ENCODE measurements around the gene LTC4S. TPM values are rescaled to one million over a fixed set of nuclear protein-coding genes. Genes with fewer than 3 reads are reported as not detected.

The LTC4S gene
- polyA plus RNA-seq, 2 of the 4 experiments (the other 2 are of a cell fraction): not detected

- TF ChIP-seq TP53 (CRISPR knock-in tag; IDR thresholded peaks at IDR 0.05) (no peak), RFX5 (IDR thresholded peaks at IDR 0.05) (no peak), TFCP2L1 (CRISPR knock-in tag; IDR thresholded peaks at IDR 0.05) (peak; percentile 17; the same call in 1 of the 2 replicates), HOXA7 (CRISPR knock-in tag; IDR thresholded peaks at IDR 0.05) (peak; percentile 79; the same call in 1 of the 2 replicates)
Measured at GRCh38 chr5:179824745-179825112, 30.9 kb downstream of the LTC4S start (continued).

GRCh38 chr5:179825655-179826182, 31.9 kb downstream of the LTC4S start:
- 63% methylated on average over 13 of the region's 13 CpGs for WGBS (ENCODE audit: missing lambda C conversion rate)
- ChIA-PET POLR2A (interaction anchor here (1.0 to 1.3 kb wide), 2 partner anchors 12 to 14 kb away, joined by 3 read pairs; no protein-coding TSS in a partner anchor), CTCF (interaction anchor here (1.1 to 11.6 kb wide), 3 partner anchors 12 to 24 kb away, joined by 3 to 86 read pairs (median 4); no protein-coding TSS in a partner anchor)
- ATAC-seq (peak; percentile 35 to 48; a peak in 5 of 6 replicates), DNase-seq (ENCODE audit: low read depth in 1 of 2, low spot score in 1 of 2) (peak; percentile 39 to 68), FAIRE-seq (no peak)
- Histone ChIP-seq H3K4me1 (peaks cover 77% of the 10 kb centered on the region), H3K4me3 (peak overlapping the region; percentile 81; the same call in 2 of the 3 replicates), H3K9me3 (no peaks in the 10 kb centered on the region), H3K27ac (peak overlapping the region in 1 of 2 experiments; percentile 98; a peak in 1 of 6 replicates), H3K4me2 (peak overlapping the region; percentile 96)
- no peak for TF ChIP-seq HDAC2 (IDR thresholded peaks at IDR 0.05)
- no peak for TF ChIP-seq CHD2 (IDR thresholded peaks at IDR 0.05; ENCODE audit: low read length, partially characterized antibody)
- TF ChIP-seq FOSL2 (IDR thresholded peaks at IDR 0.05): no peak
- no peak for TF ChIP-seq FOSL2 (CRISPR knock-in tag; IDR thresholded peaks at IDR 0.05)
- TF ChIP-seq BHLHE40 (IDR thresholded peaks at IDR 0.05; ENCODE audit: low read depth, low read length): no peak
- TF ChIP-seq EP300 (IDR thresholded peaks at IDR 0.05): no peak
- TF ChIP-seq TFCP2L1 (CRISPR knock-in tag; IDR thresholded peaks at IDR 0.05): peak; percentile 63; the same call in 1 of the 2 replicates
- TF ChIP-seq PHF8 (IDR thresholded peaks at IDR 0.05; ENCODE audit: borderline replicate concordance, low read depth): no peak
- no peak for TF ChIP-seq EHMT2 (IDR thresholded peaks at IDR 0.05; ENCODE audit: low read depth)
- no peak for TF ChIP-seq FOXS1 (CRISPR knock-in tag; IDR thresholded peaks at IDR 0.05)
- TF ChIP-seq JUN (IDR thresholded peaks at IDR 0.05): peak in 1 of 2 experiments; percentile 68; a peak in 1 of 5 replicates
- TF ChIP-seq KDM1A (IDR thresholded peaks at IDR 0.05; ENCODE audit: low read depth): no peak
- 0 out of 2 replicates have a peak, but pooled peaks have one; percentile 24 for TF ChIP-seq TP53 (CRISPR knock-in tag; IDR thresholded peaks at IDR 0.05)
- no peak for TF ChIP-seq CTCF (IDR thresholded peaks at IDR 0.05)
- TF ChIP-seq FOSB (CRISPR knock-in tag; IDR thresholded peaks at IDR 0.05): peak; percentile 91
- no peak for TF ChIP-seq HES2 (IDR thresholded peaks at IDR 0.05)
- TF ChIP-seq POLR2AphosphoS2 (conservative IDR thresholded peaks at IDR 0.05; ENCODE audit: low read length): peak; percentile 66
- TF ChIP-seq RARB (CRISPR knock-in tag; IDR thresholded peaks at IDR 0.05): no peak; the same call in 1 of the 2 replicates
- TF ChIP-seq HOXA7 (CRISPR knock-in tag; IDR thresholded peaks at IDR 0.05): peak; percentile 94
- TF ChIP-seq MAX (IDR thresholded peaks at IDR 0.05): peak; percentile 34; the same call in 1 of the 2 replicates
- TF ChIP-seq SMC3 (IDR thresholded peaks at IDR 0.05): no peak

GRCh38 chr5:179827680-179828079, 33.9 kb downstream of the LTC4S start:
- POLR2A ChIA-PET: interaction anchor here (0.8 kb wide), 1 partner anchor 10 kb away, joined by 3 read pairs; no protein-coding TSS in a partner anchor
- DNase-seq (ENCODE audit: low read depth in 1 of 2, low spot score in 1 of 2) (peak in 1 of 2 experiments; percentile 50), ATAC-seq (peak in 1 of 2 experiments; percentile 2; a peak in 3 of 6 replicates), FAIRE-seq (no peak)
- CTCF ChIA-PET: interaction anchor here (1.0 to 11.6 kb wide), 3 partner anchors 16 to 31 kb away, joined by 3 to 86 read pairs (median 4); no protein-coding TSS in a partner anchor
- H3K4me1 ChIP-seq: peaks cover 92% of the 10 kb centered on the region
- 70% methylated on average over 9 of the region's 9 CpGs for WGBS (ENCODE audit: missing lambda C conversion rate)
- H3K4me2 ChIP-seq: peak overlapping the region; percentile 96; the same call in 2 of the 3 replicates
- H3K4me3 ChIP-seq: no peak overlapping the region
- H3K27ac ChIP-seq: peak overlapping the region in 1 of 2 experiments; percentile 31; a peak in 1 of 6 replicates
- no peaks in the 10 kb centered on the region for H3K9me3 ChIP-seq
- TF ChIP-seq ZNF302 (CRISPR knock-in tag; IDR thresholded peaks at IDR 0.05) (no peak), PBX3 (IDR thresholded peaks at IDR 0.05) (no peak), SREBF2 (IDR thresholded peaks at IDR 0.05) (no peak), POLR2AphosphoS2 (conservative IDR thresholded peaks at IDR 0.05; ENCODE audit: low read length) (peak; percentile 93), EP300 (IDR thresholded peaks at IDR 0.05) (no peak), FOSB (CRISPR knock-in tag; IDR thresholded peaks at IDR 0.05) (peak; percentile 69; the same call in 1 of the 2 replicates), NFE2L2 (conservative IDR thresholded peaks at IDR 0.05; ENCODE audit: low read length) (no peak), RNF2 (IDR thresholded peaks at IDR 0.05; ENCODE audit: borderline replicate concordance, low read depth) (no peak), CHD2 (IDR thresholded peaks at IDR 0.05; ENCODE audit: low read length, partially characterized antibody) (no peak), SMC3 (IDR thresholded peaks at IDR 0.05) (no peak), JUN (IDR thresholded peaks at IDR 0.05) (peak in 1 of 2 experiments; percentile 11; a peak in 1 of 5 replicates), MYC (IDR thresholded peaks at IDR 0.05; ENCODE audit: borderline replicate concordance, low read length) (no peak), EHMT2 (IDR thresholded peaks at IDR 0.05; ENCODE audit: low read depth) (no peak), TFCP2L1 (CRISPR knock-in tag; IDR thresholded peaks at IDR 0.05) (no peak), FOSL2 (IDR thresholded peaks at IDR 0.05) (no peak), FOSL2 (CRISPR knock-in tag; IDR thresholded peaks at IDR 0.05) (peak; percentile 52), RFX5 (IDR thresholded peaks at IDR 0.05) (no peak), ZSCAN20 (CRISPR knock-in tag; IDR thresholded peaks at IDR 0.05) (no peak), HDAC2 (IDR thresholded peaks at IDR 0.05) (no peak), ESRRA (IDR thresholded peaks at IDR 0.05; ENCODE audit: borderline replicate concordance, low read length) (no peak), KDM5A (IDR thresholded peaks at IDR 0.05) (no peak), GATA3 (IDR thresholded peaks at IDR 0.05; ENCODE audit: borderline replicate concordance) (no peak)
